Keratinocyte (primary cell): ENCODE measurements around the gene DPY19L1.
"Not testable (repeated sequence)": the region's sequence is repeated elsewhere in the genome, so short reads cannot be mapped to it uniquely, and the experiment has no call there.

ENCODE experiments used
- CTCF ChIP-seq, 3 experiments: IDR thresholded peaks in 1 of 3; conservative IDR thresholded peaks in 1 of 3; optimal IDR thresholded peaks in 1 of 3; 2 replicates in 2 of 3; 3 replicates in 1 of 3; pipeline versions ENCODE3 to v1.5.1; 2011; ENCODE audit warnings: low read length in 3 of 3, mild to moderate bottlenecking in 3 of 3, moderate library complexity in 2 of 3, control low read depth in 1 of 3, inconsistent platforms in 1 of 3; ENCODE audit not compliant: insufficient read depth in 2 of 3; ENCODE audit errors: extremely low read depth in 1 of 3
- EZH2 ChIP-seq: IDR thresholded peaks from one replicate; pipeline ENCODE4 v1.6.1; 2012; ENCODE audit warnings: inconsistent platforms, mild to moderate bottlenecking, low read length, moderate library complexity

- not testable (repeated sequence) for TF ChIP-seq CTCF (optimal IDR thresholded peaks at IDR 0.05 in 1 of 3, IDR thresholded peaks at IDR 0.05 in 1 of 3, conservative IDR thresholded peaks at IDR 0.05 in 1 of 3; ENCODE audit: extremely low read depth in 1 of 3, insufficient read depth in 2 of 3, low read length in 3 of 3); EZH2
These were observed 70.8 kb downstream of the DPY19L1 start for GRCh38 chr7:34966504-34966903.
